Calu3 (cell line): Measurements from ENCODE around the gene HSPG2. TPM values are rescaled to one million over a fixed set of nuclear protein-coding genes. Genes with fewer than 3 reads are reported as not detected.
A peak's percentile ranks its signal among the peaks of the same experiment; 100 is the strongest.

Experiments
- BruUV-seq: library from RNA; stranded (reverse); fragments of 400-500 nt; replicated peaks from 2 replicates; lab custom pipeline; 2021; lab: Mats Ljungman, UMichigan
- CTCF ChIA-PET: fragments of 300-600 bp; sonication (Branson Sonifier 250); formaldehyde crosslinking; loops from one replicate; lab custom pipeline; 2022; ENCODE audit warnings: antibody characterized with exemption; lab: Charles Lee
- DNase-seq: peaks from one replicate; pipeline ENCODE4 v3.0.0; 2022
- H3K27ac Mint-ChIP-seq: one replicate; pipeline ENCODE4 v1.8.0; 2022; ENCODE audit warnings: mixed read lengths; ENCODE audit not compliant: unreplicated experiment
- H3K27me3 Mint-ChIP-seq: one replicate; pipeline ENCODE4 v1.8.0; 2022; ENCODE audit warnings: mixed read lengths; ENCODE audit not compliant: unreplicated experiment
- H3K36me3 Mint-ChIP-seq: one replicate; pipeline ENCODE4 v1.8.0; 2022; ENCODE audit warnings: mild to moderate bottlenecking, moderate library complexity, mixed read lengths; ENCODE audit not compliant: insufficient read depth, unreplicated experiment
- H3K4me1 Mint-ChIP-seq: one replicate; pipeline ENCODE4 v1.8.0; 2022; ENCODE audit warnings: mild to moderate bottlenecking, low read depth, mixed read lengths; ENCODE audit not compliant: unreplicated experiment
- H3K4me3 Mint-ChIP-seq: one replicate; pipeline ENCODE4 v1.8.0; 2022; ENCODE audit warnings: mild to moderate bottlenecking, low read depth, moderate library complexity, mixed read lengths; ENCODE audit not compliant: unreplicated experiment
- H3K9me3 Mint-ChIP-seq: one replicate; pipeline ENCODE4 v1.8.0; 2022; ENCODE audit warnings: low read depth, mixed read lengths; ENCODE audit not compliant: unreplicated experiment
- CTCF ChIP-seq: fragments of 200-600 bp; IDR thresholded peaks from one replicate; pipeline ENCODE4 v1.8.0; 2022; ENCODE audit warnings: antibody characterized with exemption; ENCODE audit not compliant: unreplicated experiment
- intact Hi-C: fragments of 100-400 bp; cut with micrococcal nuclease; formaldehyde crosslinking; loops from one replicate; pipeline ENCODE4 v1.10.0; 2022; ENCODE audit not compliant: unreplicated experiment
- total RNA-seq: library from RNA; stranded (reverse); gene quantifications from 2 replicates; pipeline ENCODE4 v1.2.3, GENCODE V29; 2022

Gene HSPG2
- total RNA-seq, 1 experiment from 2014 or later = 397 TPM

GRCh38 chr1:21926065-21926464 lies 11.0 kb downstream of the HSPG2 start:
- Mint-ChIP-seq H3K27ac (peak overlapping the region; percentile 75), H3K4me1 (peaks cover 59% of the 10 kb centered on the region), H3K4me3 (no peak overlapping the region), H3K36me3 (peaks cover 62% of the 10 kb centered on the region), H3K9me3 (no peaks in the 10 kb centered on the region), H3K27me3 (no peaks in the 10 kb centered on the region)
- CTCF ChIA-PET = no interaction called here
- no peak for DNase-seq
- intact Hi-C loops = no loop called here
- no TSS peak for BruUV-seq
- no peak for TF ChIP-seq CTCF

GRCh38 chr1:21925334-21925940 lies 11.7 kb downstream of the HSPG2 start:
- no peak for TF ChIP-seq CTCF
- Mint-ChIP-seq H3K27ac (peak overlapping the region; percentile 75), H3K27me3 (no peaks in the 10 kb centered on the region), H3K9me3 (no peaks in the 10 kb centered on the region), H3K36me3 (peaks cover 61% of the 10 kb centered on the region), H3K4me1 (peaks cover 61% of the 10 kb centered on the region), H3K4me3 (no peak overlapping the region)
- CTCF ChIA-PET = interaction anchor here (0.6 kb wide), 2 partner anchors 78 to 865 kb away, joined by 4 to 5 read pairs; no protein-coding TSS in a partner anchor
- intact Hi-C loops = no loop called here
- no TSS peak for BruUV-seq
- no peak for DNase-seq

GRCh38 chr1:21924503-21925005 lies 12.6 kb downstream of the HSPG2 start:
- no TSS peak for BruUV-seq
- H3K27ac Mint-ChIP-seq = peak overlapping the region; percentile 56
- peaks cover 53% of the 10 kb centered on the region for H3K4me1 Mint-ChIP-seq

More at GRCh38 chr1:21924503-21925005, 12.6 kb downstream of the HSPG2 start:
- intact Hi-C loops = no loop called here
- DNase-seq = no peak
- no peaks in the 10 kb centered on the region for H3K27me3 Mint-ChIP-seq
- CTCF ChIA-PET = no interaction called here
- H3K36me3 Mint-ChIP-seq = peaks cover 58% of the 10 kb centered on the region
- no peak for TF ChIP-seq CTCF
- H3K9me3 Mint-ChIP-seq = no peaks in the 10 kb centered on the region
- no peak overlapping the region for H3K4me3 Mint-ChIP-seq
